ENCODE results near the gene STOML1. TPM values are rescaled to one million over a fixed set of nuclear protein-coding genes. Genes with fewer than 3 reads are reported as not detected.

STOML1 gene
- polyA plus RNA-seq, 1 experiment, result 18.3 TPM

- Histone ChIP-seq H3K27me3 (ENCODE audit: control insufficient read depth, insufficient read depth, low read length) (no peaks in the 10 kb centered on the region), H3K4me3 (ENCODE audit: low read depth, low read length) (no peak overlapping the region), H3K36me3 (ENCODE audit: control insufficient read depth, insufficient read depth, low read length) (peaks cover 1% of the 10 kb centered on the region)
- POLR2A ChIA-PET, result no interaction called here
- DNase-seq (ENCODE audit: low read depth), result no peak
- CTCF ChIA-PET, result interaction anchor here (1.4 to 3.4 kb wide), 7 partner anchors 8 to 337 kb away, joined by 5 to 34 read pairs (median 14); partner anchors contain the start of gene STOML1
- TF ChIP-seq CTCF (IDR thresholded peaks at IDR 0.05; ENCODE audit: insufficient read depth, low read depth, low read length), result no peak
These were observed 8.3 kb downstream of the STOML1 start for GRCh38 chr15:73983773-73984172.

GRCh38 chr15:73983211-73983727 lies 8.8 kb downstream of the STOML1 start:
- DNase-seq (ENCODE audit: low read depth), result no peak
- no peak for TF ChIP-seq CTCF (IDR thresholded peaks at IDR 0.05; ENCODE audit: insufficient read depth, low read depth, low read length)
- Histone ChIP-seq H3K36me3 (ENCODE audit: control insufficient read depth, insufficient read depth, low read length) (peaks cover 1% of the 10 kb centered on the region), H3K27me3 (ENCODE audit: control insufficient read depth, insufficient read depth, low read length) (no peaks in the 10 kb centered on the region), H3K4me3 (ENCODE audit: low read depth, low read length) (no peak overlapping the region)
- ChIA-PET POLR2A (interaction anchor here (0.6 kb wide), 3 partner anchors 56 to 332 kb away, joined by 3 read pairs; no protein-coding TSS in a partner anchor), CTCF (interaction anchor here (1.0 to 3.4 kb wide), 9 partner anchors 9 to 338 kb away, joined by 3 to 34 read pairs (median 10); partner anchors contain the start of gene STOML1)

- ChIA-PET POLR2A (interaction anchor here (0.6 to 0.8 kb wide), 3 partner anchors 57 to 71 kb away, joined by 3 to 4 read pairs (median 3); no protein-coding TSS in a partner anchor), CTCF (interaction anchor here (0.6 to 3.4 kb wide), 11 partner anchors 8 to 1124 kb away, joined by 3 to 34 read pairs (median 7); partner anchors contain the start of gene STOML1)
- TF ChIP-seq CTCF (IDR thresholded peaks at IDR 0.05; ENCODE audit: insufficient read depth, low read depth, low read length), result no peak
- Histone ChIP-seq H3K4me3 (ENCODE audit: low read depth, low read length) (no peak overlapping the region), H3K36me3 (ENCODE audit: control insufficient read depth, insufficient read depth, low read length) (peaks cover 1% of the 10 kb centered on the region), H3K27me3 (ENCODE audit: control insufficient read depth, insufficient read depth, low read length) (no peaks in the 10 kb centered on the region)
- DNase-seq (ENCODE audit: low read depth), result peak; percentile 69
These were observed 9.7 kb downstream of the STOML1 start for GRCh38 chr15:73982222-73982962.

- H3K4me3 ChIP-seq (ENCODE audit: low read depth, low read length), result no peak overlapping the region
- CTCF ChIA-PET, result interaction anchor here (0.7 to 3.4 kb wide), 8 partner anchors 7 to 326 kb away, joined by 3 to 34 read pairs (median 12); partner anchors contain the start of gene STOML1
- H3K36me3 ChIP-seq (ENCODE audit: control insufficient read depth, insufficient read depth, low read length), result peaks cover 1% of the 10 kb centered on the region
- DNase-seq (ENCODE audit: low read depth), result no peak
- POLR2A ChIA-PET, result interaction anchor here (0.8 kb wide), 1 partner anchor 70 kb away, joined by 4 read pairs; no protein-coding TSS in a partner anchor
- no peak for TF ChIP-seq CTCF (IDR thresholded peaks at IDR 0.05; ENCODE audit: insufficient read depth, low read depth, low read length)
- no peaks in the 10 kb centered on the region for H3K27me3 ChIP-seq (ENCODE audit: control insufficient read depth, insufficient read depth, low read length)
These were observed 10.3 kb downstream of the STOML1 start for GRCh38 chr15:73981761-73982221.

- DNase-seq (ENCODE audit: low read depth), result no peak
- no peak overlapping the region for H3K4me3 ChIP-seq (ENCODE audit: low read depth, low read length)
- peaks cover 1% of the 10 kb centered on the region for H3K36me3 ChIP-seq (ENCODE audit: control insufficient read depth, insufficient read depth, low read length)
- ChIA-PET CTCF (interaction anchor here (0.7 to 1.5 kb wide), 4 partner anchors 9 to 340 kb away, joined by 3 to 6 read pairs (median 4); no protein-coding TSS in a partner anchor), POLR2A (no interaction called here)
- no peak for TF ChIP-seq CTCF (IDR thresholded peaks at IDR 0.05; ENCODE audit: insufficient read depth, low read depth, low read length)
- no peaks in the 10 kb centered on the region for H3K27me3 ChIP-seq (ENCODE audit: control insufficient read depth, insufficient read depth, low read length)
These were observed 12.5 kb downstream of the STOML1 start for GRCh38 chr15:73979636-73980035.

Data from BJ (cell line).